ENCODE measurements around the gene UROS. TPM values are rescaled to one million over a fixed set of nuclear protein-coding genes. Genes with fewer than 3 reads are reported as not detected.

UROS gene

Small RNAs within 50 kb of the gene (small RNA-seq; reads per million reads assigned to genes)
- gene MIR4484 (ENCODE audit: insufficient read depth) (not detected), gene RF00017 (ENCODE audit: insufficient read depth) (not detected)
